SU-DHL-6 (cell line): ENCODE measurements around the gene SHFL.

Experiments
- H2AFZ ChIP-seq: fragments of 200-600 bp; sonication (generic); 2 replicates; pipeline ENCODE4 v1.6.1; 2014; ENCODE audit warnings: low read depth, mild to moderate bottlenecking, moderate library complexity, mixed read lengths, antibody characterized with exemption, low read length; ENCODE audit not compliant: severe bottlenecking
- H3F3A ChIP-seq: fragments of 200-600 bp; shearing (Covaris generic); 2 replicates; pipeline ENCODE4 v1.6.0; 2016; ENCODE audit warnings: antibody characterized with exemption, mild to moderate bottlenecking; ENCODE audit not compliant: insufficient read depth
- H3K27ac ChIP-seq: fragments of 200-600 bp; sonication (generic); 2 replicates; pipeline ENCODE4 v1.5.1; 2016; ENCODE audit warnings: low read depth, mild to moderate bottlenecking, low read length, moderate library complexity, mixed read lengths
- H3K27me3 ChIP-seq: fragments of 200-600 bp; sonication (generic), shearing (Covaris generic); 2 replicates; pipeline ENCODE4 v1.6.0; 2014; ENCODE audit warnings: mild to moderate bottlenecking, low read length
- H3K36me3 ChIP-seq: fragments of 200-600 bp; sonication (generic); 2 replicates; pipeline ENCODE4 v1.6.1; 2014; ENCODE audit warnings: mild to moderate bottlenecking, low read length, mixed read lengths
- H3K4me2 ChIP-seq: fragments of 300-600, 200-600 bp; shearing (Covaris generic), sonication (generic); 2 replicates; pipeline ENCODE4 v1.6.0; 2014; ENCODE audit warnings: low read length, low read depth, mild to moderate bottlenecking; ENCODE audit not compliant: poor library complexity, severe bottlenecking
- H3K4me3 ChIP-seq: fragments of 200-600 bp; sonication (generic); 2 replicates; pipeline ENCODE4 v1.5.1; 2014; ENCODE audit warnings: antibody characterized with exemption, low read length, mild to moderate bottlenecking, mixed read lengths; ENCODE audit not compliant: insufficient read depth, poor library complexity, severe bottlenecking
- H3K79me2 ChIP-seq: fragments of 200-600 bp; sonication (generic); 2 replicates; pipeline ENCODE4 v1.6.1; 2014; ENCODE audit warnings: mild to moderate bottlenecking, low read length, moderate library complexity; ENCODE audit not compliant: insufficient read depth
- H3K9ac ChIP-seq: fragments of 200-600 bp; sonication (generic); 2 replicates; pipeline ENCODE4 v1.7.0; 2014; ENCODE audit warnings: mild to moderate bottlenecking, low read length
- H3K9me2 ChIP-seq: fragments of 200-600 bp; sonication (generic); replicated peaks from 2 replicates; pipeline ENCODE4 v1.6.1; 2014; ENCODE audit warnings: low read length; ENCODE audit not compliant: insufficient read depth
- H3K9me3 ChIP-seq: fragments of 200-600 bp; sonication (generic); 2 replicates; pipeline ENCODE4 v1.6.1; 2014; ENCODE audit warnings: low read length, mixed read lengths; ENCODE audit not compliant: insufficient read depth
- H4K20me1 ChIP-seq: fragments of 200-600 bp; sonication (generic); 2 replicates; pipeline ENCODE4 v1.6.1; 2014; ENCODE audit warnings: low read depth, mild to moderate bottlenecking, antibody characterized with exemption, low read length, moderate library complexity, mixed read lengths
- EZH2phosphoT487 ChIP-seq: fragments of 200-600 bp; sonication (generic), shearing (Covaris generic); conservative IDR thresholded peaks from 2 replicates; pipeline ENCODE4 v1.6.1; 2018; ENCODE audit warnings: mild to moderate bottlenecking, antibody characterized with exemption, low read length, moderate library complexity, mixed read lengths
- TF ChIP-seq, protein P1 (sequence below): fragments of 200-600 bp; sonication (generic); IDR thresholded peaks from one replicate; pipeline ENCODE4 v1.5.1; 2017; ENCODE audit warnings: antibody characterized with exemption, mild to moderate bottlenecking, low read length, moderate library complexity; ENCODE audit not compliant: insufficient read depth, poor library complexity, severe bottlenecking

The SHFL gene

DNA sequence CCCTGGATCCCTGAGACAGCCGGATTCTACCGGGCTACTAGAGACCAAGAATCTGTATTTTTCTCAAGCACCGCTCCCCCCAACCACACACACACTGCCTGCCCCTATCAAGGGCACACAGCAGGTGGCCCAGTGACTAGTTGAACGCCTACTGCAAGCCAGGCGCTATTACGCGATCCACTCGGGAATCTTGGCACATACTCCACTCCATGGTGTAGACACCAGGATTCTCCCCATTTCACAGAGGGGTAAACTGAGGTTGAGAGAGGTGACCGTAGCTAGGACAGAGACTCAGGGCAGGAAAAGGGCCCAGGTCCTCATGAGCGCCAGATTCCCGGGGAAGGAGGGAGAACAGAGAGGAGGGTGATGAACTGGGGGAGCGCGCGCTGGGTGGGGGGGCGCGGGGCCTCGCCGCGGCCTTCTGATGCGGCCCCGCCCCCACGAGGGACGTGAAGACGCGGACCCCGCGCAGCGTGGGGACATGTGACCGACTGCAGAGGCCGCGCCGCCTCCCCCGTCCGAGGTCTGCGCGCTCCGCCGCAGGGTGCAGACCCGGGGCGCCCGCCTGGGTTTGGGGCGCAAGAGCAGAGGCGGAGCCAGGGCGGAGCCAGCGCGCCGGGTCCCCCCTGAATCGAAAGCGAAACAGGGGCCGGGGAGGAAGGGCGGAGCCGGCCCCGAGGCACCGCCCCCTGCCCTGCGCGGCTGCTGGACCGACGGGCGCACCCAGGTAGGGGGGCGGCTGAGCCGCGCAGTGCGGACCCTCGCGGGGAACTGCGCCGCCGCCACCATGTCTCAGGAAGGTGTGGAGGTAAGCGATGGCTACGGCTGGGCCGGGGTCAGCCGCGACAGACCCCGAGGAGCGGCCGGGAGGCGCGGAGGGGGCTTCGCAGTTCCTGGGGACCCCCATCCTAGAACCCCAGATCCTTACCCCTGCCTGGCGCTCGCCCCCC lies at the start of gene SHFL:
Gene SHFL, plus strand, starts transcription at position 677 of the 950 bp plus-strand sequence. Its CDS starts 111 bp downstream, at position 788.
- peak within 1 kb of the TSS; percentile 53 for H3K9ac ChIP-seq
- peak within 1 kb of the TSS; percentile 56 for H3K4me3 ChIP-seq
- peak within 1 kb of the TSS; percentile 60 for H3K4me2 ChIP-seq
- no peaks in the 10 kb centered on the region for H4K20me1 ChIP-seq
- no peak within 1 kb of the TSS for H3K27ac ChIP-seq
- H3K79me2 ChIP-seq, result no peaks in the 10 kb centered on the region
- no peaks in the 10 kb centered on the region for H3K9me2 ChIP-seq
- peak within 1 kb of the TSS; percentile 90 for H2AFZ ChIP-seq
- no peaks in the 10 kb centered on the region for H3K36me3 ChIP-seq
- TF ChIP-seq EZH2phosphoT487, result no peak
- TF ChIP-seq, protein P1, sequence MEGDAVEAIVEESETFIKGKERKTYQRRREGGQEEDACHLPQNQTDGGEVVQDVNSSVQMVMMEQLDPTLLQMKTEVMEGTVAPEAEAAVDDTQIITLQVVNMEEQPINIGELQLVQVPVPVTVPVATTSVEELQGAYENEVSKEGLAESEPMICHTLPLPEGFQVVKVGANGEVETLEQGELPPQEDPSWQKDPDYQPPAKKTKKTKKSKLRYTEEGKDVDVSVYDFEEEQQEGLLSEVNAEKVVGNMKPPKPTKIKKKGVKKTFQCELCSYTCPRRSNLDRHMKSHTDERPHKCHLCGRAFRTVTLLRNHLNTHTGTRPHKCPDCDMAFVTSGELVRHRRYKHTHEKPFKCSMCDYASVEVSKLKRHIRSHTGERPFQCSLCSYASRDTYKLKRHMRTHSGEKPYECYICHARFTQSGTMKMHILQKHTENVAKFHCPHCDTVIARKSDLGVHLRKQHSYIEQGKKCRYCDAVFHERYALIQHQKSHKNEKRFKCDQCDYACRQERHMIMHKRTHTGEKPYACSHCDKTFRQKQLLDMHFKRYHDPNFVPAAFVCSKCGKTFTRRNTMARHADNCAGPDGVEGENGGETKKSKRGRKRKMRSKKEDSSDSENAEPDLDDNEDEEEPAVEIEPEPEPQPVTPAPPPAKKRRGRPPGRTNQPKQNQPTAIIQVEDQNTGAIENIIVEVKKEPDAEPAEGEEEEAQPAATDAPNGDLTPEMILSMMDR, result no peak
- peaks cover 10% of the 10 kb centered on the region; the same call in 1 of the 2 replicates for H3F3A ChIP-seq
- H3K27me3 ChIP-seq, result no peaks in the 10 kb centered on the region
- H3K9me3 ChIP-seq, result no peaks in the 10 kb centered on the region

GRCh38 chr19:10036601-10037071 lies 49.5 kb upstream of the SHFL start:
- H3K9me3 ChIP-seq, result no peaks in the 10 kb centered on the region

GRCh38 chr19:10037367-10037766 lies 48.8 kb upstream of the SHFL start:
- no peaks in the 10 kb centered on the region for H3K79me2 ChIP-seq
- H3K9me2 ChIP-seq, result no peaks in the 10 kb centered on the region
- no peaks in the 10 kb centered on the region for H3K27me3 ChIP-seq
- no peaks in the 10 kb centered on the region for H3K36me3 ChIP-seq
- H4K20me1 ChIP-seq, result no peaks in the 10 kb centered on the region
- no peak overlapping the region for H3K4me3 ChIP-seq
- H3K27ac ChIP-seq, result no peak overlapping the region
- H3K4me2 ChIP-seq, result no peak overlapping the region
- no peaks in the 10 kb centered on the region for H3K9me3 ChIP-seq
- no peak overlapping the region for H3K9ac ChIP-seq
- H2AFZ ChIP-seq, result no peak overlapping the region
- H3F3A ChIP-seq, result no peaks in the 10 kb centered on the region
- TF ChIP-seq, protein P1, result no peak
- no peak for TF ChIP-seq EZH2phosphoT487

More at GRCh38 chr19:10036601-10037071, 49.5 kb upstream of the SHFL start:
- Histone ChIP-seq H3K36me3 (no peaks in the 10 kb centered on the region), H3K27ac (no peak overlapping the region), H3K4me3 (no peak overlapping the region), H3K9ac (no peak overlapping the region), H3K79me2 (no peaks in the 10 kb centered on the region), H3K9me2 (no peaks in the 10 kb centered on the region), H3F3A (no peaks in the 10 kb centered on the region), H3K4me2 (no peak overlapping the region), H2AFZ (no peak overlapping the region), H4K20me1 (no peaks in the 10 kb centered on the region), H3K27me3 (no peaks in the 10 kb centered on the region)
- no peak for TF ChIP-seq EZH2phosphoT487
- TF ChIP-seq, protein P1, result no peak
